Liver (tissue), 9 donors: Measurements from ENCODE around the gene HCRTR1. TPM values are rescaled to one million over a fixed set of nuclear protein-coding genes. Genes with fewer than 3 reads are reported as not detected.

ENCODE experiments used
- DNase-seq: peaks from one replicate; pipeline ENCODE4 v3.0.0-alpha.2; 2017; ENCODE audit warnings: low spot score
- H3K27ac ChIP-seq, 2 donors: one replicate each; pipeline ENCODE4 v1.7.0; 2013; ENCODE audit warnings: inconsistent platforms in 2 of 2, low read length in 2 of 2, control low read depth in 1 of 2, low read depth in 1 of 2, mild to moderate bottlenecking in 1 of 2
- H3K27me3 ChIP-seq, 4 donors: one replicate each; pipeline versions ENCODE4 v1.6.1 to v1.7.0; 2013; ENCODE audit warnings: low read length in 3 of 4, inconsistent platforms in 1 of 4, mild to moderate bottlenecking in 1 of 4, moderate library complexity in 1 of 4; ENCODE audit not compliant: control insufficient read depth in 4 of 4, insufficient read depth in 4 of 4
- H3K36me3 ChIP-seq, 4 donors: one replicate each; pipeline versions ENCODE4 v1.6.1 to v1.7.0; 2013; ENCODE audit warnings: low read length in 3 of 4, mild to moderate bottlenecking in 3 of 4, low read depth in 1 of 4, moderate library complexity in 1 of 4; ENCODE audit not compliant: control insufficient read depth in 4 of 4, insufficient read depth in 3 of 4
- H3K4me1 ChIP-seq, 4 donors: one replicate each; pipeline versions ENCODE4 v1.6.1 to v1.7.0; 2013; ENCODE audit warnings: low read length in 3 of 4, mild to moderate bottlenecking in 3 of 4, moderate library complexity in 1 of 4; ENCODE audit not compliant: control insufficient read depth in 4 of 4, insufficient read depth in 4 of 4
- H3K4me3 ChIP-seq, 3 donors: one replicate each; pipeline versions ENCODE4 v1.6.1 to v1.7.0; 2013; ENCODE audit warnings: low read length in 3 of 3, control low read depth in 1 of 3, low read depth in 1 of 3, mild to moderate bottlenecking in 1 of 3
- H3K9ac ChIP-seq, 2 donors: one replicate each; pipeline ENCODE4 v1.7.0; 2013; ENCODE audit warnings: low read length in 2 of 2, mild to moderate bottlenecking in 2 of 2, moderate library complexity in 2 of 2, control low read depth in 1 of 2, low read depth in 1 of 2
- H3K9me3 ChIP-seq, 4 donors: one replicate each; pipeline versions ENCODE4 v1.6.1 to v1.7.0; 2013; ENCODE audit warnings: low read length in 3 of 4; ENCODE audit not compliant: control insufficient read depth in 4 of 4
- CTCF ChIP-seq: fragments of 150-350 bp; IDR thresholded peaks from 2 replicates; pipeline ENCODE4 v1.5.1; 2017; ENCODE audit warnings: improper control_type of control experiment, low read depth, low read length; ENCODE audit not compliant: missing input control
- EGR1 ChIP-seq, 2 donors: IDR thresholded peaks; 2 replicates each; pipeline ENCODE4 v1.6.1; 2016 to 2018; ENCODE audit warnings: antibody characterized with exemption in 2 of 2, low read depth in 2 of 2
- FOXA1 ChIP-seq: IDR thresholded peaks from 2 replicates; pipeline ENCODE4 v1.6.1; 2016; ENCODE audit warnings: antibody characterized with exemption
- GABPA ChIP-seq, 2 donors: IDR thresholded peaks in 1 of 2; conservative IDR thresholded peaks in 1 of 2; 2 replicates each; pipeline ENCODE4 v1.6.1; 2016; ENCODE audit warnings: antibody characterized with exemption in 2 of 2, mild to moderate bottlenecking in 1 of 2, moderate library complexity in 1 of 2
- HNF4A ChIP-seq, 2 donors: conservative IDR thresholded peaks; 2 replicates each; pipeline ENCODE4 v1.6.1; 2016; ENCODE audit warnings: antibody characterized with exemption in 2 of 2, mild to moderate bottlenecking in 2 of 2
- HNF4G ChIP-seq: IDR thresholded peaks from 2 replicates; pipeline ENCODE4 v1.6.1; 2016; ENCODE audit warnings: antibody characterized with exemption
- JUND ChIP-seq, 2 donors: IDR thresholded peaks; 2 replicates each; pipeline ENCODE4 v1.6.1; 2016; ENCODE audit warnings: antibody characterized with exemption in 2 of 2
- MAX ChIP-seq: IDR thresholded peaks from 2 replicates; pipeline ENCODE4 v1.6.1; 2016; ENCODE audit warnings: antibody characterized with exemption
- NR2F2 ChIP-seq: IDR thresholded peaks from 2 replicates; pipeline ENCODE4 v1.6.1; 2016; ENCODE audit warnings: antibody characterized with exemption
- RAD21 ChIP-seq, 2 donors: IDR thresholded peaks; 2 replicates each; pipeline ENCODE4 v1.6.1; 2016; ENCODE audit warnings: antibody characterized with exemption in 2 of 2, mild to moderate bottlenecking in 2 of 2
- REST ChIP-seq: IDR thresholded peaks from 2 replicates; pipeline ENCODE4 v1.6.1; 2016; ENCODE audit warnings: antibody characterized with exemption, mild to moderate bottlenecking
- RXRA ChIP-seq, 2 donors: IDR thresholded peaks; 2 replicates each; pipeline ENCODE4 v1.6.1; 2017 to 2018; ENCODE audit warnings: antibody characterized with exemption in 2 of 2, mild to moderate bottlenecking in 1 of 2
- SP1 ChIP-seq: IDR thresholded peaks from 2 replicates; pipeline ENCODE4 v1.6.1; 2018; ENCODE audit warnings: antibody characterized with exemption, mild to moderate bottlenecking
- TAF1 ChIP-seq: conservative IDR thresholded peaks from 2 replicates; pipeline ENCODE4 v1.6.1; 2016; ENCODE audit warnings: antibody characterized with exemption, mild to moderate bottlenecking
- YY1 ChIP-seq: IDR thresholded peaks from 2 replicates; pipeline ENCODE4 v1.6.1; 2016; ENCODE audit warnings: antibody characterized with exemption, mild to moderate bottlenecking
- ZBTB33 ChIP-seq: IDR thresholded peaks from 2 replicates; pipeline ENCODE4 v1.6.1; 2016; ENCODE audit warnings: antibody characterized with exemption
- WGBS: extraction: QIAGEN DNeasy Blood & Tissue Kit; methylation state at CpG from one replicate; pipeline ENCODE4 v1.1.7; 2013; 5-methylcytosine and 5-hydroxymethylcytosine counted together
- polyA plus RNA-seq, 2 donors: library from polyadenylated mRNA; stranded (reverse) in 1 of 2; unstranded in 1 of 2; fragments of 200-250 nt in 1 of 2; fragments of >200 nt in 1 of 2; fragmentation: Nextera tagmentation in 1 of 2; extraction: Ambion mirVana in 1 of 2; gene quantifications; one replicate each; pipeline versions ENCODE4 v1.2.1 to v1.2.3, GENCODE V29; 2013 to 2015
- total RNA-seq, 2 donors: library from RNA; depleted of rRNA; stranded (reverse); fragments of >200 nt; gene quantifications; one replicate each; pipeline ENCODE4 v1.2.3, GENCODE V29; 2014
- donor health status: healthy.
- donor health status: healthy.
- donor health status: healthy.
- donor health status: healthy.
- donor health status: healthy.

The HCRTR1 gene
- total and polyA plus RNA-seq, 4 donors = 0.06 TPM; not detected in 3

GRCh38 chr1:31657020-31657804 is 39.7 kb downstream of the HCRTR1 start:
- no peak overlapping the region for H3K9ac ChIP-seq
- WGBS = 82% methylated on average over 14 of the region's 14 CpGs

More at GRCh38 chr1:31657020-31657804, 39.7 kb downstream of the HCRTR1 start:
- H3K36me3 ChIP-seq = no peaks in the 10 kb centered on the region
- no peaks in the 10 kb centered on the region for H3K9me3 ChIP-seq
- DNase-seq = no peak
- no peak overlapping the region for H3K27ac ChIP-seq
- TF ChIP-seq SP1 = no peak
- TF ChIP-seq CTCF = no peak
- TF ChIP-seq MAX = no peak
- no peak for TF ChIP-seq FOXA1
- no peak for TF ChIP-seq HNF4A (conservative IDR thresholded peaks at IDR 0.05)
- TF ChIP-seq GABPA (IDR thresholded peaks at IDR 0.05 in 1 of 2, conservative IDR thresholded peaks at IDR 0.05 in 1 of 2) = no peak
- no peak for TF ChIP-seq JUND (IDR thresholded peaks at IDR 0.05)
- no peak for TF ChIP-seq HNF4G
- TF ChIP-seq ZBTB33 = no peak
- TF ChIP-seq YY1 = no peak
- TF ChIP-seq RAD21 (IDR thresholded peaks at IDR 0.05) = no peak
- TF ChIP-seq NR2F2 = no peak
- TF ChIP-seq EGR1 (IDR thresholded peaks at IDR 0.05; ENCODE audit: low read depth in 2 of 2) = no peak
- TF ChIP-seq REST = no peak
- no peak for TF ChIP-seq TAF1
- no peak for TF ChIP-seq RXRA (IDR thresholded peaks at IDR 0.05)
- H3K27me3 ChIP-seq = no peaks in the 10 kb centered on the region
- no peak overlapping the region for H3K4me3 ChIP-seq
- no peaks in the 10 kb centered on the region for H3K4me1 ChIP-seq
